HCT116 (cell line): ENCODE data around the gene CAPNS1. TPM values are rescaled to one million over a fixed set of nuclear protein-coding genes. Genes with fewer than 3 reads are reported as not detected.

Source experiments
- ATAC-seq: fragments of 200-7000 bp; cut with Tn5 transposase; 2 replicates; pipeline ENCODE4 v1.9.1; 2020; ENCODE audit warnings: mild to moderate bottlenecking, moderate library complexity
- BruUV-seq: library from RNA; stranded (reverse); fragments of 400-500 nt; replicated peaks from 2 replicates; lab custom pipeline; 2021; lab: Mats Ljungman, UMichigan
- CTCF ChIA-PET: fragments of 300-600 bp; sonication (Branson Sonifier 250); formaldehyde crosslinking; loops from one replicate; lab custom pipeline; 2021; ENCODE audit warnings: antibody characterized with exemption; lab: Charles Lee
- POLR2A ChIA-PET: fragments of 300-600, 350-600 bp; sonication (Branson Sonifier 250); formaldehyde crosslinking; loops from one replicate; lab custom pipeline; 2021; ENCODE audit warnings: antibody characterized with exemption; lab: Charles Lee
- RAD21 ChIA-PET, 2 experiments: fragments of 300-600 bp; sonication (Branson Sonifier 250); formaldehyde crosslinking; loops; one replicate each; lab custom pipeline; 2023; ENCODE audit warnings: low total read pairs in 2 of 2; ENCODE audit not compliant: uncharacterized antibody in 2 of 2, unreplicated experiment in 2 of 2, low non-redundant PET in 1 of 2; lab: Charles Lee
- DNase-seq: peaks from one replicate; pipeline ENCODE4 v3.0.0-alpha.2; 2010; ENCODE audit warnings: low read depth, low spot score
- H2AFZ ChIP-seq: fragments of 200-600 bp; shearing (Covaris generic), sonication (generic); 2 replicates; pipeline ENCODE4 v1.6.1; 2017; ENCODE audit warnings: low read depth, mixed run types, mixed read lengths, antibody characterized with exemption, low read length; ENCODE audit not compliant: poor library complexity, severe bottlenecking
- H3K27ac ChIP-seq: 2 replicates; pipeline ENCODE4 v1.5.1; 2012; ENCODE audit warnings: low read depth, low read length
- H3K27me3 ChIP-seq: fragments of 200-600 bp; sonication (generic); 2 replicates; pipeline ENCODE4 v1.6.1; 2016; ENCODE audit warnings: mixed run types, low read length, mixed read lengths; ENCODE audit not compliant: insufficient read depth
- H3K36me3 ChIP-seq, 2 experiments: fragments of 200-500 bp in 1 of 2; fragments of 200-600 bp in 1 of 2; sonication (Bioruptor generic) in 1 of 2; sonication (generic) in 1 of 2; 2 replicates each; pipeline versions ENCODE4 v1.5.1 to v1.6.1; 2014 to 2016; ENCODE audit warnings: low read length in 2 of 2, inconsistent platforms in 1 of 2, mixed read lengths in 1 of 2, mixed run types in 1 of 2; ENCODE audit not compliant: insufficient read depth in 2 of 2, control insufficient read depth in 1 of 2
- H3K4me1 ChIP-seq, 2 experiments: fragments of 200-600 bp in 1 of 2; sonication (generic) in 1 of 2; 2 replicates each; pipeline versions ENCODE4 v1.5.1 to v1.6.1; 2012 to 2017; ENCODE audit warnings: low read length in 2 of 2, inconsistent platforms in 1 of 2, mild to moderate bottlenecking in 1 of 2, mixed read lengths in 1 of 2, mixed run types in 1 of 2, moderate library complexity in 1 of 2; ENCODE audit not compliant: insufficient read depth in 2 of 2, control insufficient read depth in 1 of 2
- H3K4me2 ChIP-seq: fragments of 200-600 bp; sonication (generic); 2 replicates; pipeline ENCODE4 v1.6.1; 2017; ENCODE audit warnings: mixed run types, low read length, mixed read lengths
- H3K4me3 ChIP-seq, 2 experiments: fragments of 200-600 bp in 1 of 2; sonication (generic) in 1 of 2; replicated peaks in 1 of 2; 2 replicates each; pipeline ENCODE4 v1.5.1; 2011 to 2016; ENCODE audit warnings: low read length in 2 of 2, control low read depth in 1 of 2, low read depth in 1 of 2, mild to moderate bottlenecking in 1 of 2, mixed read lengths in 1 of 2, mixed run types in 1 of 2
- H3K79me2 ChIP-seq: fragments of 200-600 bp; sonication (generic); 2 replicates; pipeline ENCODE4 v1.6.1; 2017; ENCODE audit warnings: mild to moderate bottlenecking, mixed run types, low read length, moderate library complexity, mixed read lengths; ENCODE audit not compliant: insufficient read depth
- H3K9ac ChIP-seq: fragments of 200-600 bp; sonication (generic); 2 replicates; pipeline ENCODE4 v1.6.1; 2016; ENCODE audit warnings: low read length, mixed read lengths
- H3K9me2 ChIP-seq: fragments of 200-600 bp; sonication (generic), shearing (Covaris generic); 2 replicates; pipeline ENCODE4 v1.6.1; 2017; ENCODE audit warnings: mixed run types, mild to moderate bottlenecking, moderate library complexity; ENCODE audit not compliant: insufficient read depth
- H3K9me3 ChIP-seq, 2 experiments: fragments of 200-500 bp in 1 of 2; fragments of 200-600 bp in 1 of 2; sonication (Bioruptor generic) in 1 of 2; sonication (generic) in 1 of 2; 2 replicates each; pipeline ENCODE4 v1.6.1; 2014 to 2017; ENCODE audit warnings: low read length in 2 of 2, mixed read lengths in 2 of 2, inconsistent platforms in 1 of 2, low read depth in 1 of 2, mild to moderate bottlenecking in 1 of 2, mixed run types in 1 of 2, moderate library complexity in 1 of 2; ENCODE audit not compliant: control insufficient read depth in 1 of 2, insufficient read depth in 1 of 2
- H4K20me1 ChIP-seq: fragments of 200-600 bp; sonication (generic), shearing (Covaris generic); 2 replicates; pipeline ENCODE4 v1.6.1; 2017; ENCODE audit warnings: mixed run types, mild to moderate bottlenecking, moderate library complexity; ENCODE audit not compliant: insufficient read depth
- ATF3 ChIP-seq: IDR thresholded peaks from 2 replicates; pipeline ENCODE4 v1.6.1; 2012
- CBX3 ChIP-seq: IDR thresholded peaks from 2 replicates; pipeline ENCODE4 v1.6.1; 2012; ENCODE audit warnings: low read depth
- CEBPB ChIP-seq: IDR thresholded peaks from 2 replicates; pipeline ENCODE4 v1.6.1; 2012; ENCODE audit warnings: low read depth
- EGR1 ChIP-seq: IDR thresholded peaks from 2 replicates; pipeline ENCODE4 v1.6.1; 2012; ENCODE audit warnings: low read depth
- EZH2 ChIP-seq: fragments of 200-600 bp; sonication (generic); IDR thresholded peaks from 2 replicates; pipeline ENCODE4 v1.6.1; 2017; ENCODE audit warnings: antibody characterized with exemption, mixed run types
- RAD21 ChIP-seq: IDR thresholded peaks from 2 replicates; pipeline ENCODE4 v1.6.1; 2012; ENCODE audit warnings: low read depth, mild to moderate bottlenecking
- SIN3A ChIP-seq: IDR thresholded peaks from 2 replicates; pipeline ENCODE4 v1.6.1; 2012; ENCODE audit warnings: low read depth
- TCF7L2 ChIP-seq: IDR thresholded peaks from 2 replicates; pipeline ENCODE4 v1.7.0; 2011; ENCODE audit warnings: borderline replicate concordance, inconsistent platforms; ENCODE audit not compliant: insufficient read depth, insufficient read length; ENCODE audit errors: extremely low read depth
- YY1 ChIP-seq: IDR thresholded peaks from 2 replicates; pipeline ENCODE4 v1.6.1; 2011; ENCODE audit warnings: low read length, low read depth, moderate library complexity, mild to moderate bottlenecking; ENCODE audit not compliant: insufficient replicate concordance; ENCODE audit errors: extremely low read depth
- ZNF274 ChIP-seq: fragments of 200-500 bp; sonication (Bioruptor generic); IDR thresholded peaks from 2 replicates; pipeline ENCODE4 v1.6.1; 2014; ENCODE audit warnings: mild to moderate bottlenecking, low read depth, low read length, inconsistent platforms
- intact Hi-C: fragments of 100-400 bp; cut with micrococcal nuclease; formaldehyde crosslinking; loops from 2 replicates; pipeline ENCODE4 v1.10.0; 2022
- total RNA-seq: library from RNA; stranded (reverse); gene quantifications from one replicate; pipeline ENCODE4 v1.2.1, GENCODE V29; 2021; ENCODE audit not compliant: unreplicated experiment
- TF ChIP-seq, protein P1 (sequence below), 3 experiments: fragments of 200-600 bp in 1 of 3; sonication (generic) in 1 of 3; IDR thresholded peaks in 2 of 3; conservative IDR thresholded peaks in 1 of 3; 2 replicates each; pipeline ENCODE4 v1.5.1; 2012 to 2017; ENCODE audit warnings: low read depth in 2 of 3, low read length in 2 of 3, antibody characterized with exemption in 1 of 3, borderline replicate concordance in 1 of 3, control low read depth in 1 of 3, mild to moderate bottlenecking in 1 of 3, mixed read lengths in 1 of 3, mixed run types in 1 of 3, moderate library complexity in 1 of 3; ENCODE audit not compliant: insufficient read depth in 1 of 3

Gene CAPNS1
- total RNA-seq, 1 experiment from 2014 or later, result 621 TPM

DNA sequence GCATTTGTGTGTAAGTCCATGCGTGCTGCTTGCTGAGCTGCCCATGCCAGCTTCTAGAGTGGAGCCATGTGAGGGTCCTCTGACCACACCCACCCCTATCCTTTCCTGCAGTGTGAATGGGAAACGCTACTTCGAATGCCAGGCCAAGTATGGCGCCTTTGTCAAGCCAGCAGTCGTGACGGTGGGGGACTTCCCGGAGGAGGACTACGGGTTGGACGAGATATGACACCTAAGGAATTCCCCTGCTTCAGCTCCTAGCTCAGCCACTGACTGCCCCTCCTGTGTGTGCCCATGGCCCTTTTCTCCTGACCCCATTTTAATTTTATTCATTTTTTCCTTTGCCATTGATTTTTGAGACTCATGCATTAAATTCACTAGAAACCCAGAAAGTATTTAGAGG is 14.3 kb upstream of the CAPNS1 start:
- H3K9me2 ChIP-seq, result no peaks in the 10 kb centered on the region
- POLR2A ChIA-PET, result interaction anchor here (1.8 kb wide), 1 partner anchor 11 kb away, joined by 4 read pairs; the partner anchor contains the start of gene POLR2I
- H3K36me3 ChIP-seq, result peaks cover 3% of the 10 kb centered on the region in 2 experiments; a peak in 2 of 4 replicates
- no peak overlapping the region for H2AFZ ChIP-seq
- no peak overlapping the region for H3K9ac ChIP-seq
- no TSS peak for BruUV-seq
- TF ChIP-seq SIN3A, result no peak
- TF ChIP-seq TCF7L2, result no peak
- no peak for TF ChIP-seq YY1
- no peak for TF ChIP-seq EZH2
- no peak for TF ChIP-seq RAD21
- TF ChIP-seq, all 23 proteins: peak for 0
- DNase-seq, result no peak
- Histone ChIP-seq H3K4me1 (peaks cover 15 to 31% of the 10 kb centered on the region in 2 experiments), H4K20me1 (no peaks in the 10 kb centered on the region), H3K27me3 (no peaks in the 10 kb centered on the region), H3K4me3 (no peak overlapping the region), H3K4me2 (no peak overlapping the region), H3K79me2 (no peaks in the 10 kb centered on the region), H3K9me3 (no peaks in the 10 kb centered on the region), H3K27ac (no peak overlapping the region)
- ChIA-PET RAD21 (no interaction called here), CTCF (no interaction called here)
- intact Hi-C loops, result loop anchor here (5.0 kb wide), 1 partner anchor 63 kb away; no protein-coding TSS in a partner anchor
- no peak for ATAC-seq

DNA sequence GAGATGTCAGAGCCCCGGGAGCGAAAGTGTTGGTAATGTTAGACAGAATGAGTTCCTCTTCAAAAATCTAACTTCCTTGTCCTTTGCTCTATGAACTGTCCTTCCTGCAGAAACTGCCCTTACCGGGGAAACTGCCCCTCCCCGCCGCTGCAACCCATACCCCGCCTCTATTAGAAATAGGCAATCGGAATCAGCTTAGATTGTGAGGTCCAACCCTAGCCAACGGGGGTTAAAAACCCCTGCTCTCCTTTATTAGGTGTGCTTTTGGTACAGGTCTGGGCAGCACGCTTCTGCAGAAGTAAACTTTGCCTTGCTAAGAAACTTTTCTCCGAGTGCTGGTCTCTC is 11.5 kb upstream of the CAPNS1 start:
- RAD21 ChIA-PET, result interaction anchor here in 1 of 2 experiments (0.6 to 1.3 kb wide), 5 partner anchors 10 to 67 kb away, joined by 3 to 6 read pairs (median 4); partner anchors contain the start of gene CAPNS1
- Histone ChIP-seq H3K9ac (peak overlapping the region; percentile 77), H2AFZ (no peak overlapping the region), H3K79me2 (no peaks in the 10 kb centered on the region)
- DNase-seq, result no peak
- CTCF ChIA-PET, result interaction anchor here (0.5 to 2.2 kb wide), 16 partner anchors 8 to 361 kb away, joined by 3 to 17 read pairs (median 4); partner anchors contain the start of genes ALKBH6, CAPNS1, POLR2I and TBCB
- TF ChIP-seq ATF3 (no peak), CBX3 (0 out of 2 replicates have a peak, but pooled peaks have one; percentile 21), ZNF274 (no peak), YY1 (no peak), CEBPB (no peak), SIN3A (no peak), EGR1 (peak; percentile 28; the same call in 1 of the 2 replicates)
- TF ChIP-seq, protein P1, sequence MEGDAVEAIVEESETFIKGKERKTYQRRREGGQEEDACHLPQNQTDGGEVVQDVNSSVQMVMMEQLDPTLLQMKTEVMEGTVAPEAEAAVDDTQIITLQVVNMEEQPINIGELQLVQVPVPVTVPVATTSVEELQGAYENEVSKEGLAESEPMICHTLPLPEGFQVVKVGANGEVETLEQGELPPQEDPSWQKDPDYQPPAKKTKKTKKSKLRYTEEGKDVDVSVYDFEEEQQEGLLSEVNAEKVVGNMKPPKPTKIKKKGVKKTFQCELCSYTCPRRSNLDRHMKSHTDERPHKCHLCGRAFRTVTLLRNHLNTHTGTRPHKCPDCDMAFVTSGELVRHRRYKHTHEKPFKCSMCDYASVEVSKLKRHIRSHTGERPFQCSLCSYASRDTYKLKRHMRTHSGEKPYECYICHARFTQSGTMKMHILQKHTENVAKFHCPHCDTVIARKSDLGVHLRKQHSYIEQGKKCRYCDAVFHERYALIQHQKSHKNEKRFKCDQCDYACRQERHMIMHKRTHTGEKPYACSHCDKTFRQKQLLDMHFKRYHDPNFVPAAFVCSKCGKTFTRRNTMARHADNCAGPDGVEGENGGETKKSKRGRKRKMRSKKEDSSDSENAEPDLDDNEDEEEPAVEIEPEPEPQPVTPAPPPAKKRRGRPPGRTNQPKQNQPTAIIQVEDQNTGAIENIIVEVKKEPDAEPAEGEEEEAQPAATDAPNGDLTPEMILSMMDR (IDR thresholded peaks at IDR 0.05 in 2 of 3, conservative IDR thresholded peaks at IDR 0.05 in 1 of 3; ENCODE audit: borderline replicate concordance in 1 of 3, insufficient read depth in 1 of 3, low read depth in 2 of 3, low read length in 2 of 3), result no peak
- TF ChIP-seq, all 23 proteins: peak for 2
- POLR2A ChIA-PET, result interaction anchor here (0.8 to 2.4 kb wide), 8 partner anchors 8 to 114 kb away, joined by 3 to 19 read pairs (median 9); partner anchors contain the start of genes ALKBH6, CAPNS1, POLR2I and TBCB
- intact Hi-C loops, result loop anchor here (5.0 kb wide), 1 partner anchor 66 kb away; no protein-coding TSS in a partner anchor
- peaks cover 41 to 59% of the 10 kb centered on the region in 2 experiments for H3K4me1 ChIP-seq
- H3K9me3 ChIP-seq, result no peaks in the 10 kb centered on the region
- H3K4me2 ChIP-seq, result peak overlapping the region; percentile 81
- ATAC-seq, result peak; percentile 23
- H3K36me3 ChIP-seq, result no peaks in the 10 kb centered on the region
- peak overlapping the region; percentile 88 for H3K27ac ChIP-seq
- no peaks in the 10 kb centered on the region for H4K20me1 ChIP-seq
- H3K4me3 ChIP-seq, result peak overlapping the region; percentile 62 to 63
- no peaks in the 10 kb centered on the region for H3K27me3 ChIP-seq
- no peaks in the 10 kb centered on the region for H3K9me2 ChIP-seq
- BruUV-seq, result TSS peak; percentile 95
